Astrocyte of the spinal cord (primary cell): Measurements from ENCODE around the gene RPTOR.

Source experiments
- DNase-seq: peaks from one replicate; pipeline ENCODE4 v3.0.0; 2011; ENCODE audit warnings: low read depth, low spot score
- H3K4me3 ChIP-seq: 2 replicates; pipeline ENCODE4 v1.5.1; 2011; ENCODE audit warnings: low read depth, mild to moderate bottlenecking, low read length, moderate library complexity
- in situ Hi-C: cut with HindIII; loops from 2 replicates; pipeline ENCODE4 v1.10.0; 2017; ENCODE audit warnings: low sequenced_read_pairs
- TF ChIP-seq, protein P1 (sequence below): IDR thresholded peaks from 2 replicates; pipeline ENCODE4 v1.5.1; 2012; ENCODE audit warnings: low read depth, mild to moderate bottlenecking, low read length, inconsistent platforms

Gene RPTOR

DNA sequence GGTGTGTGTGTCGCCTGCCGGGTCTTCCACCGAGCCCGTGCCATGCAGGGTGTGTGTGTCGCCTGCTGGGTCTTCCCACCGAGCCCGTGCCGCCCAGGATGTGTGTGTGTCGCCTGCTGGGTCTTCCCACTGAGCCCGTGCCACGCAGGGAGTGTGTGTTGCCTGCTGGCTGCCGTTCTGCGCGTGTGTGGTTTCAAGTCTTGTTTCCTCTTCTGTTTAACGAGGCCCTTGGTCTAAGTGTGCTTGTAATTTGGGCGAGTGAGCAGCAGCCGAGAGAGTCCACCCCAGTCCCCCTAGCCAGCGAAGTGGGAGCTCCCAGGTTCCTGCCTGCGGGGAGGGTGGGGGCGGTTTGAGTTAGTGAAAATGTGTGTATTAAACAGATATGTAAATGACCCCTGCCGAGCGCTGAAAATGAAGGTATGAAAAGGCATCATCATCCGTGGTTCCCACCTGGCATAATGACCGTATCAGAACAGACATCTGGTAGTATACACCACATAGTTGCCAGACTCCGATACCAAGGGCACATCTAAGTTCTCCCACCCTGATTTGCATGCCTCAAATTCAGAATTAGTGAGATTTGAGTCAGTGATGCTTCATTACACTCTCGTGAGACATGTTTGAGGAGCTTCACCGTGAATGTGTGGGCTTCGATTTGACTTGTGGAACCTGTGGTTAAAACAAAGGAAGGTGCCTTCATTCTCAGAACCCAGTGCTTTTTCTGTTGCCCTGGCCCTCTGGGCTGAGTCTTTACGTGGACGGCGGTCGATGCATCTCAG is 332.5 kb downstream of the RPTOR start:
- TF ChIP-seq, protein P1, sequence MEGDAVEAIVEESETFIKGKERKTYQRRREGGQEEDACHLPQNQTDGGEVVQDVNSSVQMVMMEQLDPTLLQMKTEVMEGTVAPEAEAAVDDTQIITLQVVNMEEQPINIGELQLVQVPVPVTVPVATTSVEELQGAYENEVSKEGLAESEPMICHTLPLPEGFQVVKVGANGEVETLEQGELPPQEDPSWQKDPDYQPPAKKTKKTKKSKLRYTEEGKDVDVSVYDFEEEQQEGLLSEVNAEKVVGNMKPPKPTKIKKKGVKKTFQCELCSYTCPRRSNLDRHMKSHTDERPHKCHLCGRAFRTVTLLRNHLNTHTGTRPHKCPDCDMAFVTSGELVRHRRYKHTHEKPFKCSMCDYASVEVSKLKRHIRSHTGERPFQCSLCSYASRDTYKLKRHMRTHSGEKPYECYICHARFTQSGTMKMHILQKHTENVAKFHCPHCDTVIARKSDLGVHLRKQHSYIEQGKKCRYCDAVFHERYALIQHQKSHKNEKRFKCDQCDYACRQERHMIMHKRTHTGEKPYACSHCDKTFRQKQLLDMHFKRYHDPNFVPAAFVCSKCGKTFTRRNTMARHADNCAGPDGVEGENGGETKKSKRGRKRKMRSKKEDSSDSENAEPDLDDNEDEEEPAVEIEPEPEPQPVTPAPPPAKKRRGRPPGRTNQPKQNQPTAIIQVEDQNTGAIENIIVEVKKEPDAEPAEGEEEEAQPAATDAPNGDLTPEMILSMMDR: no peak
- no peak overlapping the region for H3K4me3 ChIP-seq
- in situ Hi-C loops: no loop called here
- DNase-seq: no peak

DNA sequence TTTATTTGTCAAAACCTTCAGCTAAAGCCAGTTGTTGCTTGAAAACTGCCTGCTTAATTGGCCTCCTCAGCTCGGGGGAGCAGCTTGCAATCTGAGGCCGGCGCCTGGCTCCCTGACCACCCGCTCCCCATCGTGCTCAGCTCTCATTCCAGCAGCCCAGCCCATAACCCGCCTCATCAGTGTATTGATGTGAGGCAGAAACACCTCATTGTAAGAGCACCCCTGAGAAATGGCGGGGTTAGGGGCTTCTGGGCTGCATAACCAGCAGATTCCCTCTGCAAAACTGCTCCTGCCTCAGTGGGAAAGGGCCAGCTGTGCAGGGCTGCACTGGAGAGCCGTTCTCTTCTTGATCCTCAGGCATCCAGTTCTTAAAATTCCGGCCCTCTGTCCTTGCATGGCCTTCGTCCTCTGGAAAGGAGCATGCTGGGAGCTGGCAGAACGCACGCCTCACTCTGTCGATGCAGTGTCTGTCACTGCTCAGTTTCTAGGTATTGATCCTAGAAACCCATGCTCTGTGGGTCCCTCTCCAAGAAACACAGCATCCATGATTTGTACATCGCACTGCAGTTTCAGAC is 333.2 kb downstream of the RPTOR start:
- H3K4me3 ChIP-seq: no peak overlapping the region
- no peak for DNase-seq
- TF ChIP-seq, protein P1: no peak
- in situ Hi-C loops: no loop called here

DNA sequence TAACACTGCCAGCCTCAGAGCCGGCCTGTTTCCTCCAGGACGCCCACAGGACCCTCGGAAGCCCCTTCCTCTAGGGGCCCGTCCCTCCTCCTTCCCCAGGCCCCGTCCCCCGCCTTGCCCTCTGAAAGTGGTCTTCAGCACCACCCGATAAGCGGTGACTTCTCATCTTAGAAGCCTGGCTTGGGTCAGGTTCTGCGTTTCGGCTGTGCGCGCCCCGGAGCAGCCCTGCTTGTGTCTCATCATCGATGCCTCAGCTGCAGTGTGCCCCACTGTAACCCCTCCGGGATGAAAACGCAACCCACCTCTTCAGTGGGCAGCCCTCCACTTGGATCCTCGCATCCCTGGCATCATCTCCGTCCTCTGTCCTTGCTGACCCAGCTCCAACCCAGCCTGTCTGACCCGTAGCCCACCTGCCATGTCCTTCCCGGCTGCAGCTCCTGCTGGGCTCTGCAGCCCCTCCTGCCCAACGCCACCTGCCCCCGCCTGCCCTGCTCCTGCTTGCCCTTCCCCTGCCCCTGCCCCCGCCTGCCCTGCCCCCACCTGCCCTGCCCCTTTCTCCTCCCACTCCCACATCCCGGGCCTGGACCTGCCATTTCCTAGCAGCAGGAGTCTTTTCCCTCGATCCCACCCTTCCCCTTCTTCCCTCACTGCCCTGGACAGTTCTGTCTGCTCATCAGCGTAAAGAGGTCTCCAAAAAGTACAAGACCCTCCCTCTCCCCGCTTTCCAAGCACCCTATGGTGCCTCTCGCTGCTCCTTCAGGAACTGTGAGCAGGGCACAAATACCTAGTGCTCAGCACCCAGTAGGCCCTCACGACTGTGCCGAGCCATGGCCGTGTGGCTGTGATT is 334.5 kb downstream of the RPTOR start:
- TF ChIP-seq, protein P1: no peak
- in situ Hi-C loops: no loop called here
- H3K4me3 ChIP-seq: no peak overlapping the region
- no peak for DNase-seq

DNA sequence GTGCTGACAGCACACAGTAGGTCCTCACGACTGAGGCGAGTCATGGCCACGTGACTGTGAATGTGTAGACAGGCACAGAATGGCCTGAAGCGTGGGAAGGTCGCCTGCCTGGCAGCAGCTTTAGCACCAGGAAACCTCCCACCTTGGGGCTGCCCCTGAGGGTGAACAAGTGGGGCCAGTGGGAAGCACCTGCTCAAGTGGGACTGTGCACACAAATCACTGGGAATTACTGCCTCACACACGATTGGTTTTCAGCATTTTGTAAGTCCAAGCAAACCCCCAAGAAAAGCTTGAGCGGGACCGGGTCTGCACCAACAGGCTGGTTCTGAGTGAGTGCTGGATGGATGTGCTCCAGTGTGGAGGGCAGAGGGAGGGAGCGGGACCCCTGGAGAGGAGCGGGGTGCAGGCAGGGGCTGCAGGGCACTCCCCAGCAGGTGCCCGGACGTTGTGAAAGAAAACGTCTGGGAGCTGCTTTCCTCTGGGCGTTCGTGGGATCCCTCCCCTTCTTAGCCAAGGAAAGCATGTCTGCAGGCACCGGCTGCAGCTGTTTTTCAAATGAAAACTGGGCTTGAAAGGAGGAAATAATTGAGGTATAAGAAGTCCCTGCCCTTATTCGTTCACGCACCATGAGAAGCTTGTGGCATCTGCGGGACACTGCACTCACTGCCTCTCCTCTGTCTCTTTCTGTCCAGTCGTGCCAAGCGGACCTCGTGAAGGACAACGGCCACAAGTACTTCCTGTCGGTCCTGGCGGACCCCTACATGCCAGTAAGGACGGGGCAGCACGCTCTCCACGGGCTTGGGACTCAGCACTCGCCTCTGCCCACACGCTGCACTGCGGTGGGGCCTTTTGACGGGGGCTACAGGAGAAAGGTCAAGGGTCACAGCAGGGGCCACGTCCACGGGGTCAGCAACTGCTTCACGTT is 335.3 kb downstream of the RPTOR start:
- TF ChIP-seq, protein P1: no peak
- H3K4me3 ChIP-seq: no peak overlapping the region
- DNase-seq: no peak
- in situ Hi-C loops: no loop called here

DNA sequence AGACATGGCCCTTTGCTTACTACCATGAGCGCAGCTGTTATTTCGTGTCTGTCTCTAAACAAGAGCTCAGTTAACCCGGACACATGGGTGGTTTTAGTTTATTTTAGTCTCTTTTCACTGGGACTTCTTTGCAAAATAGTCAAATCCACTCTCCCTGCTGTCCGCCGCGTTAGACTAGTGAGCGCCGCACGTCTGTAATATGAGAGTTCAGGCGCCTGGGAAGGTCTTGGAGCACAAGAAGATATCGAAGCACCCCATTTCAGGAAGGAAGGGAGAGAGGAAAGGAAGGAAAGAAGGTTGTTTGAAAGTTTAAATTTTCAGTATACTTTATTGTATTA is 336.0 kb downstream of the RPTOR start:
- in situ Hi-C loops: no loop called here
- no peak overlapping the region for H3K4me3 ChIP-seq
- TF ChIP-seq, protein P1: no peak
- DNase-seq: no peak

DNA sequence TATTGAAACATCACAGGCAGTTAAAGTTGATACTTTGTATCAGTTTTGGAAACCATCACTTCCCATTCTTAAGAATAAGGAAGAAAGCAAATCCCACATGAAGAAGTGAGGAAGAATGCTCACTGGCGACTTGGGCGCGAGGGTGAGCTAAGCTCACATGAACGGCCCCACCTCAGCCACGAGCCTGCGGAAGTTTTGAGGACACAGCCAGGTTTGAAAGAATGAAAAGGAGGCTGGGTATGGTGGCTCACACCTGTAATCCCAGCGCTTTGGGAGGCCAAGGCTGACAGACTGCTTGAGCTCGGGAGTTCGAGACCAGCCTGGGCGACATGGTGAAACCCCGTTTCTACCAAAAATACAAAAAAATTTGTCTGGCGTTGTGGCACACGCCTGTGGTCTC is 336.7 kb downstream of the RPTOR start:
- no peak overlapping the region for H3K4me3 ChIP-seq
- in situ Hi-C loops: no loop called here
- TF ChIP-seq, protein P1: no peak
- DNase-seq: no peak
